ENCODE results near the gene KIF1B. TPM values are rescaled to one million over a fixed set of nuclear protein-coding genes. Genes with fewer than 3 reads are reported as not detected.

KIF1B gene
- total and polyA plus RNA-seq, 9 of the 15 experiments (the other 6 are each of a cell fraction or from before 2014, with no cell fraction given) = 2.8 to 19.8 (median 11.9) TPM

GRCh38 chr1:10322821-10323220, 112.5 kb downstream of the KIF1B start:
- no TSS peak for BruUV-seq (replicated peaks)
- TF ChIP-seq ADNP (tag; IDR thresholded peaks at IDR 0.05) (no peak), ZBTB43 (CRISPR knock-in tag; IDR thresholded peaks at IDR 0.05) (no peak), ZNF140 (CRISPR knock-in tag; IDR thresholded peaks at IDR 0.05) (no peak), NUFIP1 (IDR thresholded peaks at IDR 0.05; ENCODE audit: partially characterized antibody) (no peak), CEBPG (CRISPR knock-in tag; IDR thresholded peaks at IDR 0.05) (no peak), CEBPG (tag; conservative IDR thresholded peaks at IDR 0.05 in 1 of 2, IDR thresholded peaks at IDR 0.05 in 1 of 2) (peak; percentile 45 to 47; a peak in 2 of 4 replicates), CHD1 (IDR thresholded peaks at IDR 0.05; ENCODE audit: low read length) (no peak), CEBPB (tag; IDR thresholded peaks at IDR 0.05) (peak; percentile 40; the same call in 1 of the 2 replicates), SMAD4 (CRISPR knock-in tag; conservative IDR thresholded peaks at IDR 0.05) (no peak), HDAC2 (IDR thresholded peaks at IDR 0.05) (no peak), RNF219 (CRISPR knock-in tag; IDR thresholded peaks at IDR 0.05) (no peak)
- TF ChIP-seq, protein P1, sequence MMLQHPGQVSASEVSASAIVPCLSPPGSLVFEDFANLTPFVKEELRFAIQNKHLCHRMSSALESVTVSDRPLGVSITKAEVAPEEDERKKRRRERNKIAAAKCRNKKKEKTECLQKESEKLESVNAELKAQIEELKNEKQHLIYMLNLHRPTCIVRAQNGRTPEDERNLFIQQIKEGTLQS (IDR thresholded peaks at IDR 0.05) = 0 out of 2 replicates have a peak, but pooled peaks have one; percentile 34
- TF ChIP-seq, protein P1 (CRISPR knock-in tag; conservative IDR thresholded peaks at IDR 0.05) = no peak
- TF ChIP-seq, protein P2, sequence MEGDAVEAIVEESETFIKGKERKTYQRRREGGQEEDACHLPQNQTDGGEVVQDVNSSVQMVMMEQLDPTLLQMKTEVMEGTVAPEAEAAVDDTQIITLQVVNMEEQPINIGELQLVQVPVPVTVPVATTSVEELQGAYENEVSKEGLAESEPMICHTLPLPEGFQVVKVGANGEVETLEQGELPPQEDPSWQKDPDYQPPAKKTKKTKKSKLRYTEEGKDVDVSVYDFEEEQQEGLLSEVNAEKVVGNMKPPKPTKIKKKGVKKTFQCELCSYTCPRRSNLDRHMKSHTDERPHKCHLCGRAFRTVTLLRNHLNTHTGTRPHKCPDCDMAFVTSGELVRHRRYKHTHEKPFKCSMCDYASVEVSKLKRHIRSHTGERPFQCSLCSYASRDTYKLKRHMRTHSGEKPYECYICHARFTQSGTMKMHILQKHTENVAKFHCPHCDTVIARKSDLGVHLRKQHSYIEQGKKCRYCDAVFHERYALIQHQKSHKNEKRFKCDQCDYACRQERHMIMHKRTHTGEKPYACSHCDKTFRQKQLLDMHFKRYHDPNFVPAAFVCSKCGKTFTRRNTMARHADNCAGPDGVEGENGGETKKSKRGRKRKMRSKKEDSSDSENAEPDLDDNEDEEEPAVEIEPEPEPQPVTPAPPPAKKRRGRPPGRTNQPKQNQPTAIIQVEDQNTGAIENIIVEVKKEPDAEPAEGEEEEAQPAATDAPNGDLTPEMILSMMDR (IDR thresholded peaks at IDR 0.05 in 2 of 3, conservative IDR thresholded peaks at IDR 0.05 in 1 of 3; ENCODE audit: insufficient read depth in 2 of 3, low read depth in 1 of 3, low read length in 3 of 3) = 0 out of 6 replicates have a peak, but pooled peaks of 1 of the 3 experiments have one; percentile 21
- TF ChIP-seq, protein P3, sequence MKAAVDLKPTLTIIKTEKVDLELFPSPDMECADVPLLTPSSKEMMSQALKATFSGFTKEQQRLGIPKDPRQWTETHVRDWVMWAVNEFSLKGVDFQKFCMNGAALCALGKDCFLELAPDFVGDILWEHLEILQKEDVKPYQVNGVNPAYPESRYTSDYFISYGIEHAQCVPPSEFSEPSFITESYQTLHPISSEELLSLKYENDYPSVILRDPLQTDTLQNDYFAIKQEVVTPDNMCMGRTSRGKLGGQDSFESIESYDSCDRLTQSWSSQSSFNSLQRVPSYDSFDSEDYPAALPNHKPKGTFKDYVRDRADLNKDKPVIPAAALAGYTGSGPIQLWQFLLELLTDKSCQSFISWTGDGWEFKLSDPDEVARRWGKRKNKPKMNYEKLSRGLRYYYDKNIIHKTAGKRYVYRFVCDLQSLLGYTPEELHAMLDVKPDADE (conservative IDR thresholded peaks at IDR 0.05; ENCODE audit: control insufficient read depth, low read depth, low read length) = no peak

More at GRCh38 chr1:10322821-10323220, 112.5 kb downstream of the KIF1B start:
- Histone ChIP-seq H2AFZ (ENCODE audit: low read depth, low read length) (no peak overlapping the region), H3K36me3 (ENCODE audit: control insufficient read depth, insufficient read depth, low read length) (peaks cover 12% of the 10 kb centered on the region; the same call in 1 of the 3 replicates), H3K27ac (ENCODE audit: extremely low read depth, low read depth, low read length) (no peak overlapping the region), H3K9me3 (replicated peaks; ENCODE audit: control insufficient read depth, insufficient read depth, low read depth, low read length) (no peaks in the 10 kb centered on the region), H3K27me3 (ENCODE audit: control insufficient read depth in 2 of 2, insufficient read depth in 2 of 2, low read length in 2 of 2) (no peaks in the 10 kb centered on the region), H3K4me1 (replicated peaks in 1 of 2; ENCODE audit: control insufficient read depth in 2 of 2, insufficient read depth in 2 of 2, low read length in 2 of 2) (peaks cover 0 to 9% of the 10 kb centered on the region in 2 experiments; a peak in 2 of 5 replicates), H3K9ac (ENCODE audit: insufficient read depth in 1 of 2, low read depth in 2 of 2, low read length in 2 of 2) (no peak overlapping the region), H4K20me1 (replicated peaks; ENCODE audit: control insufficient read depth, insufficient read depth, low read length) (no peaks in the 10 kb centered on the region), H3K9me1 (ENCODE audit: control insufficient read depth, insufficient read depth, low read length) (no peaks in the 10 kb centered on the region), H3K4me2 (ENCODE audit: insufficient read depth, low read length) (no peak overlapping the region), H3K4me3 (no peak overlapping the region), H3K79me2 (ENCODE audit: control insufficient read depth, insufficient read depth, low read length) (no peaks in the 10 kb centered on the region)
- ATAC-seq (peak; percentile 59; the same call in 2 of the 3 replicates), FAIRE-seq (no peak), DNase-seq (ENCODE audit: extremely low read depth in 1 of 4, low spot score in 3 of 4) (no peak)
- intact Hi-C loops (cut with micrococcal nuclease) (loop anchor here (5.0 kb wide), 1 partner anchor 111 kb away; the partner anchor contains the start of gene KIF1B), in situ Hi-C loops (cut with MboI) (no loop called here)
- CTCF ChIA-PET (ENCODE audit: low intra/inter-chr PET ratio) = no interaction called here
- WGBS (ENCODE audit: insufficient coverage, low coverage, missing lambda C conversion rate) = 63% methylated on average over 7 of the region's 7 CpGs
- POLR2A ChIA-PET = interaction anchor here (1.1 kb wide), 1 partner anchor 105 kb away, joined by 4 read pairs; no protein-coding TSS in a partner anchor
